K562 (cell line): ENCODE results near the gene MTMR10. TPM values are rescaled to one million over a fixed set of nuclear protein-coding genes. Genes with fewer than 3 reads are reported as not detected.
A peak's percentile ranks its signal among the peaks of the same experiment; 100 is the strongest.

ENCODE experiments used
- CBFA2T3 ChIP-seq: fragments of 450-650 bp; IDR thresholded peaks from 2 replicates; pipeline ENCODE4 v1.6.1; 2017
- CC2D1A ChIP-seq: fragments of 450-650 bp; IDR thresholded peaks from 2 replicates; pipeline ENCODE4 v1.6.1; 2017; ENCODE audit warnings: mild to moderate bottlenecking
- DPF2 ChIP-seq: fragments of 450-650 bp; IDR thresholded peaks from 2 replicates; pipeline ENCODE4 v1.6.1; 2016
- ESRRA ChIP-seq: fragments of 450-650 bp; IDR thresholded peaks from 2 replicates; pipeline ENCODE4 v1.6.1; 2014; ENCODE audit warnings: low read depth, mild to moderate bottlenecking, moderate library complexity, borderline replicate concordance
- HDAC3 ChIP-seq: fragments of 450-650 bp; IDR thresholded peaks from 2 replicates; pipeline ENCODE4 v1.6.1; 2018; ENCODE audit warnings: borderline replicate concordance, mild to moderate bottlenecking, moderate library complexity; ENCODE audit not compliant: partially characterized antibody
- HMG20B ChIP-seq: fragments of 250-450 bp; sonication (Bioruptor Pico); IDR thresholded peaks from 2 replicates; pipeline ENCODE4 v1.5.0; 2021; ENCODE audit warnings: mild to moderate bottlenecking
- JUN ChIP-seq, 2 experiments: sonication (generic) in 1 of 2; formaldehyde crosslinking in 1 of 2; IDR thresholded peaks; 2 replicates each; pipeline versions ENCODE4 v1.6.1 to v1.8.0; 2012 to 2022; ENCODE audit warnings: borderline replicate concordance in 2 of 2, mild to moderate bottlenecking in 2 of 2, improper control_type of control experiment in 1 of 2, low read depth in 1 of 2, low read length in 1 of 2, missing genetic modification reagents in 1 of 2
- NFXL1 ChIP-seq: fragments of 450-650 bp; formaldehyde crosslinking; IDR thresholded peaks from 2 replicates; pipeline ENCODE4 v1.4.0; 2021; ENCODE audit warnings: mild to moderate bottlenecking
- NR1H2 ChIP-seq: sonication (generic); formaldehyde crosslinking; IDR thresholded peaks from 2 replicates; pipeline ENCODE4 v1.4.0; 2020; ENCODE audit warnings: mild to moderate bottlenecking, missing genetic modification reagents
- OTX1 ChIP-seq: fragments of 450-650 bp; formaldehyde crosslinking; IDR thresholded peaks from 2 replicates; pipeline ENCODE4 v1.4.0; 2022; ENCODE audit warnings: mild to moderate bottlenecking
- TAL1 ChIP-seq: fragments of 450-650 bp; IDR thresholded peaks from 2 replicates; pipeline ENCODE4 v1.6.1; 2016; ENCODE audit warnings: mild to moderate bottlenecking
- TARDBP ChIP-seq: fragments of 450-650 bp; IDR thresholded peaks from 2 replicates; pipeline ENCODE4 v1.6.1; 2016
- TCF7L2 ChIP-seq: fragments of 150-350 bp; IDR thresholded peaks from 2 replicates; pipeline ENCODE4 v1.6.1; 2016; ENCODE audit warnings: low read depth, mild to moderate bottlenecking, low read length, moderate library complexity
- XRCC3 ChIP-seq: fragments of 450-650 bp; IDR thresholded peaks from 2 replicates; pipeline ENCODE4 v1.6.1; 2017; ENCODE audit warnings: mild to moderate bottlenecking, moderate library complexity
- YBX1 ChIP-seq: fragments of 450-650 bp; IDR thresholded peaks from 2 replicates; pipeline ENCODE4 v1.7.1; 2016; ENCODE audit warnings: mild to moderate bottlenecking
- ZBTB7A ChIP-seq: IDR thresholded peaks from 2 replicates; pipeline ENCODE4 v1.6.1; 2011; ENCODE audit warnings: low read depth, mild to moderate bottlenecking, low read length, moderate library complexity, borderline replicate concordance; ENCODE audit not compliant: control insufficient read depth
- ZKSCAN3 ChIP-seq: fragments of 250-450 bp; sonication (Bioruptor Pico); IDR thresholded peaks from 2 replicates; pipeline ENCODE4 v1.4.0; 2020
- ZKSCAN8 ChIP-seq: fragments of 200-800 bp; sonication (Bioruptor generic); IDR thresholded peaks from 2 replicates; pipeline ENCODE4 v1.6.1; 2016; ENCODE audit warnings: missing genetic modification characterization, missing compliant biosample characterization
- ZNF174 ChIP-seq: fragments of 250-450 bp; sonication (Bioruptor Pico); IDR thresholded peaks from 2 replicates; pipeline ENCODE4 v1.4.0; 2020; ENCODE audit warnings: mild to moderate bottlenecking
- ZNF583 ChIP-seq: fragments of 250-450 bp; sonication (Bioruptor Pico); IDR thresholded peaks from 2 replicates; pipeline ENCODE4 v1.4.0; 2020
- ZNF644 ChIP-seq: fragments of 200-800 bp; sonication (Bioruptor generic); IDR thresholded peaks from 2 replicates; pipeline ENCODE4 v1.6.1; 2016; ENCODE audit warnings: low read depth, missing genetic modification characterization, missing compliant biosample characterization
- ZZZ3 ChIP-seq: fragments of 450-650 bp; IDR thresholded peaks from 2 replicates; pipeline ENCODE4 v1.6.1; 2016; ENCODE audit warnings: antibody characterized with exemption, mild to moderate bottlenecking, moderate library complexity
- polyA plus RNA-seq, 8 experiments: library from polyadenylated mRNA; depleted of rRNA in 4 of 8; stranded (reverse) in 5 of 8; unstranded in 3 of 8; fragments of >200 nt; fragmentation: Nextera tagmentation in 2 of 8; fragmentation: Illumina TruSeq in 1 of 8; extraction: Ambion mirVana in 2 of 8; extraction: Trizol in 1 of 8; gene quantifications; 2 replicates each; pipeline versions ENCODE4 v1.2.1 to v1.2.3, GENCODE V29; 2011 to 2014; ENCODE audit warnings: inconsistent platforms in 1 of 8, missing spikeins in 1 of 8
- total RNA-seq, 7 experiments: library from RNA; depleted of rRNA in 6 of 7; stranded (reverse); fragments of >200 nt in 6 of 7; fragmentation: Illumina TruSeq in 2 of 7; extraction: Trizol in 2 of 7; gene quantifications; 2 replicates each; pipeline versions ENCODE4 v1.2.1 to v1.2.3, GENCODE V29; 2011 to 2021; ENCODE audit warnings: low replicate concordance in 1 of 7
- TF ChIP-seq, protein P1 (sequence below): fragments of 250-450 bp; sonication (Bioruptor Pico); IDR thresholded peaks from 2 replicates; pipeline ENCODE4 v1.9.0; 2021; ENCODE audit warnings: mild to moderate bottlenecking, inconsistent platforms
- TF ChIP-seq, protein P2 (sequence below): fragments of 450-650 bp; IDR thresholded peaks from 2 replicates; pipeline ENCODE4 v1.6.1; 2017; ENCODE audit warnings: antibody characterized with exemption
- TF ChIP-seq, protein P3 (sequence below), 3 experiments: fragments of 200-800 bp in 1 of 3; sonication (Bioruptor generic) in 1 of 3; sonication (generic) in 1 of 3; formaldehyde crosslinking in 1 of 3; IDR thresholded peaks; 2 replicates each; pipeline versions ENCODE4 v1.6.1 to v1.8.0; 2016 to 2022; ENCODE audit warnings: mild to moderate bottlenecking in 2 of 3, missing compliant biosample characterization in 2 of 3, missing genetic modification characterization in 2 of 3, missing genetic modification reagents in 1 of 3
- TF ChIP-seq, protein P4 (sequence below): sonication (generic); formaldehyde crosslinking; IDR thresholded peaks from 2 replicates; pipeline ENCODE4 v1.8.1; 2023; ENCODE audit warnings: mild to moderate bottlenecking, missing genetic modification reagents, moderate library complexity

The MTMR10 gene
- total and polyA plus RNA-seq, 9 of the 15 experiments (the other 6 are each of a cell fraction or from before 2014, with no cell fraction given), result 1.6 to 6.8 (median 4.8) TPM

DNA sequence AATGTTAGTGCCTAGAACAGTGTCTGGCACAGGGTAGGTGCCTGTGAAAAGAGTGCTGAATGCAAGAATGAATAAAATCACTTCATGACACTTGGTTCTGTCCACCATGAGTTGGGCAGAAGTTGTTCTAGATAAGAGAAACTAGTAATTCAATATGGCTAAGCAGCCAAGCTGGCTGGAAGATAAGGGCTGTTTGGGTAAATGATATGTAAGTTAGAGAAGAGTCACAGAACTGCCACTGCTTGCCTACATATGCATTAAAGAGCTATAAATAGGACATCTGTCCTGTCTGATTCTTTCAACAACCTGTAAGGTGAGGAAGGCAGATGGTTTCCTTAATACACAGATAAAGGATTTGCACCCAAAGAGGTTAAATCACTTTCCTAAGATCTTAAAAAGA lies 13.1 kb downstream of the MTMR10 start (continued):
- TF ChIP-seq ZKSCAN8 (CRISPR knock-in tag), result peak; percentile 68; the same call in 1 of the 2 replicates
- no peak for TF ChIP-seq ESRRA
- TF ChIP-seq ZNF583, result no peak
- TF ChIP-seq, protein P1, sequence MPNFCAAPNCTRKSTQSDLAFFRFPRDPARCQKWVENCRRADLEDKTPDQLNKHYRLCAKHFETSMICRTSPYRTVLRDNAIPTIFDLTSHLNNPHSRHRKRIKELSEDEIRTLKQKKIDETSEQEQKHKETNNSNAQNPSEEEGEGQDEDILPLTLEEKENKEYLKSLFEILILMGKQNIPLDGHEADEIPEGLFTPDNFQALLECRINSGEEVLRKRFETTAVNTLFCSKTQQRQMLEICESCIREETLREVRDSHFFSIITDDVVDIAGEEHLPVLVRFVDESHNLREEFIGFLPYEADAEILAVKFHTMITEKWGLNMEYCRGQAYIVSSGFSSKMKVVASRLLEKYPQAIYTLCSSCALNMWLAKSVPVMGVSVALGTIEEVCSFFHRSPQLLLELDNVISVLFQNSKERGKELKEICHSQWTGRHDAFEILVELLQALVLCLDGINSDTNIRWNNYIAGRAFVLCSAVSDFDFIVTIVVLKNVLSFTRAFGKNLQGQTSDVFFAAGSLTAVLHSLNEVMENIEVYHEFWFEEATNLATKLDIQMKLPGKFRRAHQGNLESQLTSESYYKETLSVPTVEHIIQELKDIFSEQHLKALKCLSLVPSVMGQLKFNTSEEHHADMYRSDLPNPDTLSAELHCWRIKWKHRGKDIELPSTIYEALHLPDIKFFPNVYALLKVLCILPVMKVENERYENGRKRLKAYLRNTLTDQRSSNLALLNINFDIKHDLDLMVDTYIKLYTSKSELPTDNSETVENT (CRISPR knock-in tag), result no peak
- peak; percentile 93 for TF ChIP-seq CC2D1A
- no peak for TF ChIP-seq YBX1
- TF ChIP-seq, protein P2, sequence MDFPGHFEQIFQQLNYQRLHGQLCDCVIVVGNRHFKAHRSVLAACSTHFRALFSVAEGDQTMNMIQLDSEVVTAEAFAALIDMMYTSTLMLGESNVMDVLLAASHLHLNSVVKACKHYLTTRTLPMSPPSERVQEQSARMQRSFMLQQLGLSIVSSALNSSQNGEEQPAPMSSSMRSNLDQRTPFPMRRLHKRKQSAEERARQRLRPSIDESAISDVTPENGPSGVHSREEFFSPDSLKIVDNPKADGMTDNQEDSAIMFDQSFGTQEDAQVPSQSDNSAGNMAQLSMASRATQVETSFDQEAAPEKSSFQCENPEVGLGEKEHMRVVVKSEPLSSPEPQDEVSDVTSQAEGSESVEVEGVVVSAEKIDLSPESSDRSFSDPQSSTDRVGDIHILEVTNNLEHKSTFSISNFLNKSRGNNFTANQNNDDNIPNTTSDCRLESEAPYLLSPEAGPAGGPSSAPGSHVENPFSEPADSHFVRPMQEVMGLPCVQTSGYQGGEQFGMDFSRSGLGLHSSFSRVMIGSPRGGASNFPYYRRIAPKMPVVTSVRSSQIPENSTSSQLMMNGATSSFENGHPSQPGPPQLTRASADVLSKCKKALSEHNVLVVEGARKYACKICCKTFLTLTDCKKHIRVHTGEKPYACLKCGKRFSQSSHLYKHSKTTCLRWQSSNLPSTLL, result no peak
- no peak for TF ChIP-seq OTX1 (CRISPR knock-in tag)
- TF ChIP-seq HMG20B, result no peak
- TF ChIP-seq, protein P3, sequence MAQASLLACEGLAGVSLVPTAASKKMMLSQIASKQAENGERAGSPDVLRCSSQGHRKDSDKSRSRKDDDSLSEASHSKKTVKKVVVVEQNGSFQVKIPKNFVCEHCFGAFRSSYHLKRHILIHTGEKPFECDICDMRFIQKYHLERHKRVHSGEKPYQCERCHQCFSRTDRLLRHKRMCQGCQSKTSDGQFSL (CRISPR knock-in tag; IDR thresholded peaks at IDR 0.05), result no peak
- TF ChIP-seq, protein P3 (tag; IDR thresholded peaks at IDR 0.05), result no peak
- peak; percentile 93 for TF ChIP-seq ZNF644 (tag)
- TF ChIP-seq ZBTB7A, result no peak
- peak; percentile 99 for TF ChIP-seq CBFA2T3
- TF ChIP-seq TARDBP, result peak; percentile 92
- no peak for TF ChIP-seq ZZZ3
- no peak for TF ChIP-seq ZKSCAN3 (CRISPR knock-in tag)
- no peak for TF ChIP-seq NFXL1 (CRISPR knock-in tag)
- peak; percentile 98 for TF ChIP-seq TAL1
- TF ChIP-seq NR1H2 (CRISPR knock-in tag), result no peak
- TF ChIP-seq, protein P4, sequence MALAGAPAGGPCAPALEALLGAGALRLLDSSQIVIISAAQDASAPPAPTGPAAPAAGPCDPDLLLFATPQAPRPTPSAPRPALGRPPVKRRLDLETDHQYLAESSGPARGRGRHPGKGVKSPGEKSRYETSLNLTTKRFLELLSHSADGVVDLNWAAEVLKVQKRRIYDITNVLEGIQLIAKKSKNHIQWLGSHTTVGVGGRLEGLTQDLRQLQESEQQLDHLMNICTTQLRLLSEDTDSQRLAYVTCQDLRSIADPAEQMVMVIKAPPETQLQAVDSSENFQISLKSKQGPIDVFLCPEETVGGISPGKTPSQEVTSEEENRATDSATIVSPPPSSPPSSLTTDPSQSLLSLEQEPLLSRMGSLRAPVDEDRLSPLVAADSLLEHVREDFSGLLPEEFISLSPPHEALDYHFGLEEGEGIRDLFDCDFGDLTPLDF (CRISPR knock-in tag), result no peak
- TF ChIP-seq ZNF174 (CRISPR knock-in tag), result no peak
- TF ChIP-seq TCF7L2, result no peak
- no peak for TF ChIP-seq JUN (IDR thresholded peaks at IDR 0.05; ENCODE audit: borderline replicate concordance, low read depth, low read length)
- TF ChIP-seq JUN (CRISPR knock-in tag; IDR thresholded peaks at IDR 0.05; ENCODE audit: borderline replicate concordance), result no peak
- TF ChIP-seq DPF2, result peak; percentile 86
- TF ChIP-seq HDAC3, result peak; percentile 87
- no peak for TF ChIP-seq XRCC3
